HepG2 (cell line): ENCODE measurements around the gene RTEL1. TPM values are rescaled to one million over a fixed set of nuclear protein-coding genes. Genes with fewer than 3 reads are reported as not detected.
A peak's percentile ranks its signal among the peaks of the same experiment; 100 is the strongest.

Experiments
- DBP ChIP-seq: sonication (generic); formaldehyde crosslinking; IDR thresholded peaks from 2 replicates; pipeline ENCODE4 v1.4.0; 2020; ENCODE audit warnings: missing genetic modification reagents; ENCODE audit errors: not compliant biosample characterization
- HBP1 ChIP-seq: IDR thresholded peaks from 2 replicates; pipeline ENCODE4 v1.6.1; 2016; ENCODE audit warnings: low read depth, control low read depth
- MATR3 ChIP-seq: sonication (generic); formaldehyde crosslinking; IDR thresholded peaks from 2 replicates; pipeline ENCODE4 v1.4.0; 2020; ENCODE audit warnings: missing genetic modification reagents
- RBFOX2 ChIP-seq: fragments of 200-400 bp; formaldehyde crosslinking; IDR thresholded peaks from 2 replicates; pipeline ENCODE4 v1.6.1; 2017; ENCODE audit warnings: low read depth, mild to moderate bottlenecking, low read length
- REL ChIP-seq: sonication (generic); formaldehyde crosslinking; conservative IDR thresholded peaks from 2 replicates; pipeline ENCODE4 v1.8.0; 2022; ENCODE audit warnings: mild to moderate bottlenecking, missing genetic modification reagents, moderate library complexity
- TEAD3 ChIP-seq: optimal IDR thresholded peaks from 2 replicates; pipeline ENCODE3; 2016; ENCODE audit warnings: borderline replicate concordance
- TFDP1 ChIP-seq: IDR thresholded peaks from 2 replicates; pipeline ENCODE4 v1.6.1; 2016; ENCODE audit warnings: missing compliant biosample characterization, missing genetic modification reagents, borderline replicate concordance
- ZNF773 ChIP-seq: sonication (generic); formaldehyde crosslinking; IDR thresholded peaks from 2 replicates; pipeline ENCODE4 v1.4.0; 2020; ENCODE audit warnings: missing genetic modification reagents, borderline replicate concordance
- ZXDC ChIP-seq: sonication (generic); formaldehyde crosslinking; IDR thresholded peaks from 2 replicates; pipeline ENCODE4 v1.5.0; 2020; ENCODE audit warnings: mild to moderate bottlenecking, missing genetic modification reagents
- polyA plus RNA-seq, 8 experiments: library from polyadenylated mRNA; depleted of rRNA in 3 of 8; stranded (reverse) in 7 of 8; unstranded in 1 of 8; fragments of >200 nt; fragmentation: Illumina TruSeq in 4 of 8; extraction: Trizol in 4 of 8; gene quantifications; 2 replicates each; pipeline versions ENCODE4 v1.2.1 to v1.2.3, GENCODE V29; 2011 to 2016; ENCODE audit warnings: low read depth in 4 of 8, missing spikeins in 1 of 8, mixed read lengths in 1 of 8; ENCODE audit not compliant: insufficient read depth in 1 of 8
- total RNA-seq, 5 experiments: library from RNA; depleted of rRNA; stranded (reverse); fragments of >200 nt; fragmentation: Illumina TruSeq; extraction: Trizol; gene quantifications; 2 replicates each; pipeline ENCODE4 v1.2.3, GENCODE V29; 2016; ENCODE audit warnings: low read depth in 1 of 5

The RTEL1 gene
- total and polyA plus RNA-seq, 2 of the 13 experiments (the other 11 are each of a cell fraction or from before 2014, with no cell fraction given), result 21.8 to 36.4 TPM

GRCh38 chr20:63679799-63680305 is 21.7 kb downstream of the RTEL1 start (continued):
- no peak for TF ChIP-seq ZXDC (CRISPR knock-in tag)
- TF ChIP-seq HBP1 (CRISPR knock-in tag), result no peak
- TF ChIP-seq RBFOX2, result 0 out of 2 replicates have a peak, but pooled peaks have one; percentile 8
- TF ChIP-seq TEAD3 (CRISPR knock-in tag), result no peak
- no peak for TF ChIP-seq TFDP1 (CRISPR knock-in tag)
- TF ChIP-seq DBP, result no peak
- TF ChIP-seq MATR3 (CRISPR knock-in tag), result no peak
- no peak for TF ChIP-seq ZNF773
- no peak for TF ChIP-seq REL (CRISPR knock-in tag)
